Activated naive CD8-positive, alpha-beta T cell treated with anti-CD3 and anti-CD28 coated beads for 36 hours (primary cell): ENCODE results near the gene OTOG. TPM values are rescaled to one million over a fixed set of nuclear protein-coding genes. Genes with fewer than 3 reads are reported as not detected.

Experiments used
- DNase-seq: peaks from one replicate; pipeline ENCODE4 v3.0.0; 2021
- H3K27ac Mint-ChIP-seq: one replicate; pipeline ENCODE4 v1.8.0; 2022; ENCODE audit warnings: mild to moderate bottlenecking, moderate library complexity, mixed read lengths
- H3K27me3 Mint-ChIP-seq: one replicate; pipeline ENCODE4 v1.8.0; 2022; ENCODE audit warnings: mild to moderate bottlenecking, mixed read lengths
- H3K36me3 Mint-ChIP-seq: one replicate; pipeline ENCODE4 v1.8.0; 2021; ENCODE audit warnings: mild to moderate bottlenecking, mixed read lengths
- H3K4me1 Mint-ChIP-seq: one replicate; pipeline ENCODE4 v1.8.0; 2021; ENCODE audit warnings: mixed read lengths
- H3K4me3 Mint-ChIP-seq: one replicate; pipeline ENCODE4 v1.8.0; 2022; ENCODE audit warnings: mild to moderate bottlenecking, moderate library complexity, mixed read lengths
- H3K9me3 Mint-ChIP-seq: one replicate; pipeline ENCODE4 v1.8.0; 2022; ENCODE audit warnings: mixed read lengths
- total RNA-seq, 2 experiments: library from RNA; stranded (reverse); gene quantifications; one replicate each; pipeline ENCODE4 v1.2.3, GENCODE V29; 2021

OTOG gene
- total RNA-seq, 2 experiments from 2014 or later: not detected

- H3K36me3 Mint-ChIP-seq: no peaks in the 10 kb centered on the region
Measured at GRCh38 chr11:17558916-17559315, 11.9 kb downstream of the OTOG start.

GRCh38 chr11:17559341-17560087 lies 12.5 kb downstream of the OTOG start:
- peaks cover 4% of the 10 kb centered on the region for H3K27me3 Mint-ChIP-seq
- H3K4me3 Mint-ChIP-seq: no peak overlapping the region
- no peaks in the 10 kb centered on the region for H3K9me3 Mint-ChIP-seq
- no peak overlapping the region for H3K27ac Mint-ChIP-seq
- H3K36me3 Mint-ChIP-seq: no peaks in the 10 kb centered on the region
- no peak for DNase-seq
- H3K4me1 Mint-ChIP-seq: no peaks in the 10 kb centered on the region

More at GRCh38 chr11:17558916-17559315, 11.9 kb downstream of the OTOG start:
- Mint-ChIP-seq H3K4me1 (no peaks in the 10 kb centered on the region), H3K4me3 (no peak overlapping the region), H3K9me3 (no peaks in the 10 kb centered on the region), H3K27me3 (peaks cover 4% of the 10 kb centered on the region), H3K27ac (no peak overlapping the region)
- no peak for DNase-seq

GRCh38 chr11:17560281-17561110 lies 13.4 kb downstream of the OTOG start:
- no peak for DNase-seq
- Mint-ChIP-seq H3K27ac (no peak overlapping the region), H3K4me3 (no peak overlapping the region), H3K9me3 (no peaks in the 10 kb centered on the region), H3K36me3 (no peaks in the 10 kb centered on the region), H3K27me3 (peaks cover 4% of the 10 kb centered on the region), H3K4me1 (no peaks in the 10 kb centered on the region)

- no peak overlapping the region for H3K27ac Mint-ChIP-seq
- no peaks in the 10 kb centered on the region for H3K9me3 Mint-ChIP-seq
- H3K4me1 Mint-ChIP-seq: no peaks in the 10 kb centered on the region
- no peaks in the 10 kb centered on the region for H3K36me3 Mint-ChIP-seq
- no peak for DNase-seq
- no peak overlapping the region for H3K4me3 Mint-ChIP-seq
- peaks cover 4% of the 10 kb centered on the region for H3K27me3 Mint-ChIP-seq
Measured at GRCh38 chr11:17561111-17561415, 14.0 kb downstream of the OTOG start.

- no peak for DNase-seq
- no peak overlapping the region for H3K27ac Mint-ChIP-seq
- H3K4me3 Mint-ChIP-seq: no peak overlapping the region
- no peaks in the 10 kb centered on the region for H3K9me3 Mint-ChIP-seq
- H3K27me3 Mint-ChIP-seq: peaks cover 4% of the 10 kb centered on the region
- no peaks in the 10 kb centered on the region for H3K4me1 Mint-ChIP-seq
- no peaks in the 10 kb centered on the region for H3K36me3 Mint-ChIP-seq
Measured at GRCh38 chr11:17561526-17561925, 14.5 kb downstream of the OTOG start.

- Mint-ChIP-seq H3K27me3 (no peaks in the 10 kb centered on the region), H3K9me3 (no peaks in the 10 kb centered on the region), H3K36me3 (no peaks in the 10 kb centered on the region), H3K27ac (no peak overlapping the region), H3K4me3 (no peak overlapping the region), H3K4me1 (no peaks in the 10 kb centered on the region)
- DNase-seq: no peak
Measured at GRCh38 chr11:17563231-17563646, 16.2 kb downstream of the OTOG start.

GRCh38 chr11:17563961-17564686 lies 17.1 kb downstream of the OTOG start:
- no peak overlapping the region for H3K4me3 Mint-ChIP-seq
- H3K9me3 Mint-ChIP-seq: no peaks in the 10 kb centered on the region
- H3K27me3 Mint-ChIP-seq: no peaks in the 10 kb centered on the region
- no peak overlapping the region for H3K27ac Mint-ChIP-seq
- no peak for DNase-seq
- no peaks in the 10 kb centered on the region for H3K36me3 Mint-ChIP-seq
- peaks cover 3% of the 10 kb centered on the region for H3K4me1 Mint-ChIP-seq

GRCh38 chr11:17564687-17565042 lies 17.6 kb downstream of the OTOG start:
- no peak for DNase-seq
- H3K27me3 Mint-ChIP-seq: no peaks in the 10 kb centered on the region

GRCh38 chr11:17568944-17569343 lies 21.9 kb downstream of the OTOG start:
- H3K9me3 Mint-ChIP-seq: no peaks in the 10 kb centered on the region
- no peak for DNase-seq
- no peak overlapping the region for H3K27ac Mint-ChIP-seq

More at GRCh38 chr11:17564687-17565042, 17.6 kb downstream of the OTOG start:
- Mint-ChIP-seq H3K36me3 (no peaks in the 10 kb centered on the region), H3K27ac (no peak overlapping the region), H3K4me3 (no peak overlapping the region), H3K9me3 (no peaks in the 10 kb centered on the region), H3K4me1 (peaks cover 3% of the 10 kb centered on the region)

GRCh38 chr11:17570034-17570433 lies 23.0 kb downstream of the OTOG start:
- peaks cover 8% of the 10 kb centered on the region for H3K4me1 Mint-ChIP-seq
- H3K36me3 Mint-ChIP-seq: no peaks in the 10 kb centered on the region
- H3K4me3 Mint-ChIP-seq: no peak overlapping the region
- H3K27me3 Mint-ChIP-seq: no peaks in the 10 kb centered on the region
- DNase-seq: no peak
- H3K9me3 Mint-ChIP-seq: no peaks in the 10 kb centered on the region
- H3K27ac Mint-ChIP-seq: no peak overlapping the region

More at GRCh38 chr11:17568944-17569343, 21.9 kb downstream of the OTOG start:
- no peak overlapping the region for H3K4me3 Mint-ChIP-seq
- no peaks in the 10 kb centered on the region for H3K36me3 Mint-ChIP-seq
- H3K4me1 Mint-ChIP-seq: peaks cover 8% of the 10 kb centered on the region
- H3K27me3 Mint-ChIP-seq: no peaks in the 10 kb centered on the region

- H3K4me3 Mint-ChIP-seq: no peak overlapping the region
- H3K27me3 Mint-ChIP-seq: no peaks in the 10 kb centered on the region
- no peaks in the 10 kb centered on the region for H3K9me3 Mint-ChIP-seq
- H3K4me1 Mint-ChIP-seq: peaks cover 8% of the 10 kb centered on the region
- no peak for DNase-seq
- H3K27ac Mint-ChIP-seq: no peak overlapping the region
- no peaks in the 10 kb centered on the region for H3K36me3 Mint-ChIP-seq
Measured at GRCh38 chr11:17571431-17572358, 24.6 kb downstream of the OTOG start.

GRCh38 chr11:17572359-17572690 lies 25.3 kb downstream of the OTOG start:
- Mint-ChIP-seq H3K36me3 (no peaks in the 10 kb centered on the region), H3K9me3 (no peaks in the 10 kb centered on the region)
- DNase-seq: no peak

GRCh38 chr11:17572791-17573460 lies 25.9 kb downstream of the OTOG start:
- H3K9me3 Mint-ChIP-seq: no peaks in the 10 kb centered on the region
- no peak overlapping the region for H3K27ac Mint-ChIP-seq
- no peaks in the 10 kb centered on the region for H3K36me3 Mint-ChIP-seq
- H3K27me3 Mint-ChIP-seq: no peaks in the 10 kb centered on the region
- H3K4me3 Mint-ChIP-seq: no peak overlapping the region
- peaks cover 8% of the 10 kb centered on the region for H3K4me1 Mint-ChIP-seq
- no peak for DNase-seq

More at GRCh38 chr11:17572359-17572690, 25.3 kb downstream of the OTOG start:
- Mint-ChIP-seq H3K27me3 (no peaks in the 10 kb centered on the region), H3K4me1 (peaks cover 8% of the 10 kb centered on the region), H3K27ac (no peak overlapping the region), H3K4me3 (no peak overlapping the region)

- no peaks in the 10 kb centered on the region for H3K9me3 Mint-ChIP-seq
- H3K4me1 Mint-ChIP-seq: peaks cover 6% of the 10 kb centered on the region
- DNase-seq: no peak
- no peaks in the 10 kb centered on the region for H3K27me3 Mint-ChIP-seq
- H3K27ac Mint-ChIP-seq: no peak overlapping the region
- H3K4me3 Mint-ChIP-seq: no peak overlapping the region
- H3K36me3 Mint-ChIP-seq: no peaks in the 10 kb centered on the region
Measured at GRCh38 chr11:17573526-17573925, 26.5 kb downstream of the OTOG start.
